Ovary (tissue), 9 donors: ENCODE measurements around the gene PRPF19. TPM values are rescaled to one million over a fixed set of nuclear protein-coding genes. Genes with fewer than 3 reads are reported as not detected.

ENCODE experiments used
- DNase-seq, 5 donors: peaks; one replicate each; pipeline ENCODE4 v3.0.0-alpha.2; 2019 to 2020
- H3K27ac ChIP-seq, 2 donors: fragments of 200-600 bp; one replicate each; pipeline versions ENCODE4 v1.5.1 to v1.8.0; 2019 to 2022
- H3K27me3 ChIP-seq: fragments of 200-600 bp; one replicate; pipeline ENCODE4 v1.8.0; 2022
- H3K36me3 ChIP-seq: fragments of 200-600 bp; sonication (generic); one replicate; pipeline ENCODE4 v1.5.1; 2019
- H3K4me1 ChIP-seq: one replicate; pipeline ENCODE4 v1.8.1; 2013; ENCODE audit warnings: mild to moderate bottlenecking, moderate library complexity; ENCODE audit not compliant: insufficient read depth
- H3K4me3 ChIP-seq: fragments of 200-600 bp; sonication (generic); one replicate; pipeline ENCODE4 v1.5.1; 2017
- H3K9me3 ChIP-seq, 2 donors: fragments of 200-600 bp in 1 of 2; sonication (generic) in 1 of 2; one replicate each; pipeline versions ENCODE4 v1.5.1 to v1.8.1; 2013 to 2019; ENCODE audit warnings: mild to moderate bottlenecking in 1 of 2, moderate library complexity in 1 of 2
- EP300 ChIP-seq: sonication (generic); formaldehyde crosslinking; IDR thresholded peaks from one replicate; pipeline ENCODE4 v1.6.1; 2017; ENCODE audit warnings: antibody characterized with exemption
- POLR2A ChIP-seq: fragments of 450-650 bp; IDR thresholded peaks from one replicate; pipeline ENCODE4 v1.6.1; 2017; ENCODE audit warnings: antibody characterized with exemption, mild to moderate bottlenecking, moderate library complexity
- WGBS, 3 donors: extraction: QIAGEN DNeasy Blood & Tissue Kit in 1 of 3; methylation state at CpG; one replicate each; pipeline versions ENCODE4 v1.1.5 to v1.1.7; 2013 to 2017; 5-methylcytosine and 5-hydroxymethylcytosine counted together
- intact Hi-C, 4 donors: fragments of 100-400 bp; cut with DNase I; formaldehyde crosslinking; loops; one replicate each; pipeline versions ENCODE4 v1.11.0 to v1.15.1; 2022 to 2023
- polyA plus RNA-seq, 2 donors: library from polyadenylated mRNA; stranded (reverse); fragments of 200-250 nt in 1 of 2; fragments of 350-450 nt in 1 of 2; fragmentation: Illumina TruSeq in 1 of 2; extraction: RNeasy Lipid Tissue Mini Kit (QIAGEN cat#74804) in 1 of 2; gene quantifications; one replicate each; pipeline ENCODE4 v1.2.3, GENCODE V29; 2013 to 2014
- total RNA-seq, 7 donors: library from RNA; depleted of rRNA in 2 of 7; stranded (reverse); fragments of >200 nt in 2 of 7; fragmentation: NEBNext Ultra II Directional in 3 of 7; extraction: Animal tissue kit (Norgen Biotek cat#: 25700) in 3 of 7; gene quantifications; one replicate each; pipeline versions ENCODE4 v1.1.0 to v1.2.4, GENCODE V29; 2016 to 2023
- TF ChIP-seq, protein P1 (sequence below), 3 donors: fragments of 450-650 bp in 2 of 3; fragments of 200-600 bp in 1 of 3; IDR thresholded peaks; one replicate each; pipeline versions ENCODE4 v1.5.1 to v1.8.0; 2016 to 2022; ENCODE audit warnings: antibody characterized with exemption in 3 of 3, mild to moderate bottlenecking in 1 of 3
- donor health status: DM: no; HTN: no; CAD: no; lungs with moderate emphysema.
- donor health status: DM: no; HTN: no; CAD: no.
- donor health status: Bipolar disorder and iron deficiency.
- donor health status: DM: yes; HTN: yes; CAD: no.
- donor health status: DM: no; HTN: no; CAD: no.
- donor health status: DM: yes; HTN: yes; CAD: no.

Gene PRPF19
- total and polyA plus RNA-seq, 9 donors = 44.1 to 109 (median 91.6) TPM

DNA sequence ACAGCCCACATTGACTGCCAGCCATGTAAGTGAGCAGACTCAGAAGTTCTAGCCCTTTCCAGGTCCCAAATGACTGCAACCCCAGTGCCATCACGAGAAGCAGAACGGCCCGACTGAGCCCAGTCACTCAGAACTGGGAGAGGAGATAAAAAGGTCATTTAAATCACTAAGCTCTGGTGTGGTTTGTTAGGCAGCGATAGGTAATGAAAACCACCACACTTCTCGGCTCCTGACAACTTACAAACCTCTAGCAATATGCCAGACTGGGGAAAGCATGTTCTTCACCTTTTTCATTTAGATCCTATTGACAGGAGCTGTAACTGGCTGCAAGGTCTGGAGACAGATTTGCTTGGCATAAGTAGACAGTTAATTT, 38.9 kb upstream of the PRPF19 start:
- DNase-seq = no peak
- Histone ChIP-seq H3K27ac (no peak overlapping the region), H3K9me3 (no peaks in the 10 kb centered on the region), H3K36me3 (no peaks in the 10 kb centered on the region), H3K4me3 (no peak overlapping the region), H3K27me3 (no peaks in the 10 kb centered on the region), H3K4me1 (peaks cover 1% of the 10 kb centered on the region)
- no peak for TF ChIP-seq POLR2A
- TF ChIP-seq, protein P1, sequence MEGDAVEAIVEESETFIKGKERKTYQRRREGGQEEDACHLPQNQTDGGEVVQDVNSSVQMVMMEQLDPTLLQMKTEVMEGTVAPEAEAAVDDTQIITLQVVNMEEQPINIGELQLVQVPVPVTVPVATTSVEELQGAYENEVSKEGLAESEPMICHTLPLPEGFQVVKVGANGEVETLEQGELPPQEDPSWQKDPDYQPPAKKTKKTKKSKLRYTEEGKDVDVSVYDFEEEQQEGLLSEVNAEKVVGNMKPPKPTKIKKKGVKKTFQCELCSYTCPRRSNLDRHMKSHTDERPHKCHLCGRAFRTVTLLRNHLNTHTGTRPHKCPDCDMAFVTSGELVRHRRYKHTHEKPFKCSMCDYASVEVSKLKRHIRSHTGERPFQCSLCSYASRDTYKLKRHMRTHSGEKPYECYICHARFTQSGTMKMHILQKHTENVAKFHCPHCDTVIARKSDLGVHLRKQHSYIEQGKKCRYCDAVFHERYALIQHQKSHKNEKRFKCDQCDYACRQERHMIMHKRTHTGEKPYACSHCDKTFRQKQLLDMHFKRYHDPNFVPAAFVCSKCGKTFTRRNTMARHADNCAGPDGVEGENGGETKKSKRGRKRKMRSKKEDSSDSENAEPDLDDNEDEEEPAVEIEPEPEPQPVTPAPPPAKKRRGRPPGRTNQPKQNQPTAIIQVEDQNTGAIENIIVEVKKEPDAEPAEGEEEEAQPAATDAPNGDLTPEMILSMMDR (IDR thresholded peaks at IDR 0.05) = no peak
- TF ChIP-seq EP300 = no peak
- intact Hi-C loops = no loop called here
- 89 to 95% (median 89%) methylated on average over 5 of the region's 5 CpGs for WGBS, 3 donors

DNA sequence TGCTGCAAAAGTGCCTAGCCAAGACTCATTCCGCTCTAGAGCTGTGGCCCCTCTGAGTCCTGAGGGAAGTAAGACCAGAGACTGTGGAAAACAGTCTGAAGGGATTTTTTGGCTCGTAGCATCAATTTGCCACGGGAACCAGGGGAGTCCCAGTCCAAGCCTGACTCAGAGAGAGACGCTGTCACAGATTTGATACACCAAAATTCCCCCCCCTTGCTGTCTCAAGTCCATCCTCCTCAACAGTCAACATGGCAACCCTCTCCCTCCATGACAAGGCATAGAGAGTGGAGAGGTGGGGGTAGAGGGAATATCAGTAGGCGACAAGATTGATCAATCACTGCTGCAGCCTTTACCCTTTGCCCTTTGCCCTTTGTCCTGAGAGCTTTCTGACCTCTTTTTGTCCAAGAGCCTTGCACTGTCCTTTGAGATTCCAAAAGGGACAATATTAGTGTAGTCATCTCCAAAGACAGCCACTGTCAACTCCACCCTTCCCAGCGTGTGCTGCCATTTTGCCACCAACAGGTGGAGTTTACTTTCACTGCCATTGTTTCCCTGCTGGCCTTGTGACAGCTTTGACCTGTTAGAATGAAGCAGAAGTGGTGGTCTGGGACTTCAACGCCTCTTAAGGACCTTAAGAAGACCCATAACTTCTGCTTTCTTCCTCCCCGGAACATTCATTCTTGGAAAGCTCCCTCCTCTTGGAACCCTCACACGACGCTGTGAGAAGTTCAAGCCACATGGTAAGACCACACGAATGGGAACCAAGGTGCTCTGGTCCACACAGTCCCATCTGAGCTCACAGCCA, 38.3 kb upstream of the PRPF19 start:
- no peak for DNase-seq
- Histone ChIP-seq H3K36me3 (no peaks in the 10 kb centered on the region), H3K27me3 (no peaks in the 10 kb centered on the region), H3K27ac (no peak overlapping the region), H3K4me3 (no peak overlapping the region), H3K4me1 (no peaks in the 10 kb centered on the region), H3K9me3 (no peaks in the 10 kb centered on the region)
- WGBS, 3 donors = 88 to 93% (median 89%) methylated on average over 11 of the region's 11 CpGs
- intact Hi-C loops = no loop called here
- TF ChIP-seq, protein P1 (IDR thresholded peaks at IDR 0.05) = no peak
- no peak for TF ChIP-seq EP300
- no peak for TF ChIP-seq POLR2A

DNA sequence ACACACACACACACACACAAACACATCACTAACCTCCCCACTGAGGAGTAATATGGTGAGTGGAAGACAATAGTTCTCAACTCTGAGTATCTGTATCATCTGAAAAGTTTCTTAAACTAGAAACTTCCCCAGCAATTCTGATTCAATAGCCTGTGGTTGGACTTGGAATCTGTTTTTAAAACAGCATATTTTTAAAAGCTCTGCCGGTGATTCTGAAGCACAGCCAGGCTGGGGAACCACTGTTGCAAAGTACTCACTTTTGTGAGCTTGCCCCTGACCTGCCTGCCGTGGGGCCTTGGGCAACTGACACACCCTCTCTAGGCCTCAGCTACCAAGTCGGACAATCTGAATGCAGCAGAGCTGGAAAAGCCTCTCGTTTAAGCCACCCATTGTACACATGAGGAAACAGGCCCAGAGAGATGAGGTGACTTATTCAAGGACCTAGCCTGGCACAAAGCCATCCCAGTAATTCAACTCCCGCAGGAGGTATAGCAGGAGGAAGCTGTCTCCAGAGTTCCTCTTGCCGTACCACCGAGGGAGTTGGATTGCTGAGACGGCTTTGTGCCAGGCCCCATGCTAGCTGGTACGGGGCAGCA, 36.7 kb upstream of the PRPF19 start:
- WGBS, 3 donors = 10 to 29% (median 27%) methylated on average over 9 of the region's 9 CpGs
- DNase-seq = no peak
- Histone ChIP-seq H3K36me3 (no peaks in the 10 kb centered on the region), H3K4me1 (no peaks in the 10 kb centered on the region), H3K4me3 (no peak overlapping the region), H3K9me3 (no peaks in the 10 kb centered on the region), H3K27ac (no peak overlapping the region), H3K27me3 (no peaks in the 10 kb centered on the region)
- intact Hi-C loops = no loop called here
- TF ChIP-seq, protein P1 (IDR thresholded peaks at IDR 0.05) = no peak
- no peak for TF ChIP-seq EP300

DNA sequence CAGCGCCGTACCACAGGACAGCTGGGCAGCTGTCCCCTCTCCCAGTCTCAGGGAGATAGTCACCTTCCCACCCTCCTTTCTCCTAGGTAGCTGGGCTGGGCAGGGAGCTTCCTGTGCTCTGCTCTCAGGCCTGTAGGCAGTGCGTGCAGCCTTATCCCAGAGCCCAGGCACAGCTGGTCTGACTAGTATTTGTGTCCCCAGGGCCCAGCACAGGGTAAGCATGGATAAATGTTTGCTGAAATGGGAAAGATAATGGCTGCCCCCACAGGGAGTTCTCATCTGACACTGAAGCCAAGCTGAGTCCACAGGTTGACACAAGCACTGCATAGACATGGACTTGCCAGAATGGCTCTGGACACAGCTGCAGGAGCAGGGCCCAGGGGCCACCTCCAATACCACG, 35.8 kb upstream of the PRPF19 start:
- Histone ChIP-seq H3K27ac (no peak overlapping the region), H3K27me3 (no peaks in the 10 kb centered on the region), H3K9me3 (no peaks in the 10 kb centered on the region), H3K36me3 (no peaks in the 10 kb centered on the region), H3K4me1 (no peaks in the 10 kb centered on the region), H3K4me3 (no peak overlapping the region)
- intact Hi-C loops = no loop called here
- TF ChIP-seq EP300 = no peak
- no peak for TF ChIP-seq POLR2A
- TF ChIP-seq, protein P1 (IDR thresholded peaks at IDR 0.05) = no peak
- 85 to 96% (median 92%) methylated on average over 4 of the region's 4 CpGs for WGBS, 3 donors
- DNase-seq = no peak
